GM19023 (cell line): ENCODE measurements around the gene MESP2.

Source experiments
- ATAC-seq: cut with Tn5 transposase; IDR thresholded peaks from one replicate; pipeline ENCODE4 v1.9.1; 2021; ENCODE audit warnings: mild to moderate bottlenecking, moderate library complexity; ENCODE audit not compliant: unreplicated experiment

Gene MESP2, protein sequence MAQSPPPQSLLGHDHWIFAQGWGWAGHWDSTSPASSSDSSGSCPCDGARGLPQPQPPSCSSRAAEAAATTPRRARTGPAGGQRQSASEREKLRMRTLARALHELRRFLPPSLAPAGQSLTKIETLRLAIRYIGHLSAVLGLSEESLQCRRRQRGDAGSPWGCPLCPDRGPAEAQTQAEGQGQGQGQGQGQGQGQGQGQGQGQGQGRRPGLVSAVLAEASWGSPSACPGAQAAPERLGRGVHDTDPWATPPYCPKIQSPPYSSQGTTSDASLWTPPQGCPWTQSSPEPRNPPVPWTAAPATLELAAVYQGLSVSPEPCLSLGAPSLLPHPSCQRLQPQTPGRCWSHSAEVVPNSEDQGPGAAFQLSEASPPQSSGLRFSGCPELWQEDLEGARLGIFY

GRCh38 chr15:89776274-89777072 lies at the start of gene MESP2:
Gene MESP2, plus strand, starts transcription at chr15:89776332. Its CDS starts 26 bp downstream, at chr15:89776358.
- peak; percentile 65 for ATAC-seq

DNA sequence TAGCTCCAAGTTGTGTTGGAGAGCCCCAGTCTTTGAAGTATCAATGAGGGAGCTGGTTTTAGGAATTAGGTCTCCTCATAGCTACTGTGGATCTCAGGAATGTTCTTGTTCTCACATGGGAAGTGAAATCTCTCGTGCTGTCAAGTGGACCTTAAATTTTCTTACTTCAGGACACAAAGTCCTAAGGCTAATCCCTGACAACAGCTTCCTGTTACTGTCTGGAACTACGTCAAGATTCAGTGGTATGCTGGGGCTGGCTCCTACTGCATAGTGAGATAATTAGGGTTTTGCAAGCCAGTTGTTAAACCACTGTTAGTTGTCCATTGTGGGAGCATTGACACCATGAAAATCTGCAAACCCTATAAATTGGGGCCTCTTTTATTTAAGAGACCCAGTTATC lies 47.9 kb upstream of the MESP2 start:
- ATAC-seq: no peak

DNA sequence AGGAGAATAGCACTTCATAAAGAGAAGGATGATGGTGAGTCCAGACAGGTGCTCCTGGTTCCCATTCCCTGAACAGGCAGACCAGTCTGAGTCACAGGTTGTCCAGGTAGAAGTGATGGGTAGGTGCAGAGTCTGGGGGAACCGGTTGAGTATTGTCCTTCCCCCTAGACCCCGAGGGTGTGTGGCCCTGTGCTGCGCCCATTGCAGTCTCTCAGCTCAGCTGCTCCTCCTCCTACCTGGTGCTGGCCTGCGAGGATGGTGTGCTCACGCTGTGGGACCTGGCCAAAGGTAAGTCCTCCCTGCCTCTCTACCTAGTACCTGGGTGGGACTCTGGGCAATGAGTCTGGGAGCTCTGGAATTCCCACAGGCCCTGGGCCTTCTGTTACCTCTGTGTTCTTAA lies 44.9 kb upstream of the MESP2 start:
- ATAC-seq: no peak

- no peak for ATAC-seq
Measured at GRCh38 chr15:89732451-89733172, 43.5 kb upstream of the MESP2 start.

- ATAC-seq: no peak
Measured at GRCh38 chr15:89735773-89736172, 40.4 kb upstream of the MESP2 start.

DNA sequence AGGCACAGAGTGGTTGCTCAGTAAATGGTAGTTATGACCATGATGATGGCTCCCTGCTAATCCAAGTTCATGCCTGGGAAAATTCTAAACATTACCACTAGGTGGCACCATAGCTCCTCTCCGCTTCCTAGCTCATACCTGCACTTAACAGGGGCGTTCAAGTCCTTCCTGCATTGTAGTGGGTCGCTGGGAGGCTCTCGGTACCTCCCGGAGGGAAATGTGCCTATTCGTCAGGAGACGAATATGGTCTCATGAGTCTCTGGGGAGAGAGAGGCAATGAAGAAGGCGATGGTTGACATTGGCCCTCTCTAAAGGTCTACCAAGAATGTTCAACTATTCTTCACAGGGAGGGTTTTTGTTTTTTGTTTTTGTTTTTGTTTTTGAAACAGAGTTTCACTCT lies 36.0 kb upstream of the MESP2 start:
- peak; percentile 79 for ATAC-seq

DNA sequence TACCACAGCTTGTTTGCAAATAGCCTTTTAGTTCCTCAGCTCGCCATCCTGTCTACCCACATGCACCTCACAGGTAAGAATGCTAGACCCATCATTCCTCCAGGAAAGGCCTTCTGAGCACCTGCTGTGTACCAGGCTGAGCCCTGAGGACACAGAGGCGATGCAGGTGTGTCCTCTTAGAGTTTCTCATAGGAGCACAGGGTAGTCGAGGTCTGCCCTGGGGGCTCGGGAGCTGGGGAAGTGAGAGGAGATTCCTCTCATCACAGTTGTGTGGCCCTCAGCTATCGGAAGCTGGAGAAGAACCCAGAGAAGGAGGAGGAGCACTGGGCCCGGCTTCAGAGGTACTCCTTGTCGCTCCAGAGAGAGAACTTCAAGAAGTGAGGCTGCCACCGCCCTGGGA lies 33.1 kb upstream of the MESP2 start:
- no peak for ATAC-seq

- no peak for ATAC-seq
Measured at GRCh38 chr15:89743594-89743993, 32.5 kb upstream of the MESP2 start.

DNA sequence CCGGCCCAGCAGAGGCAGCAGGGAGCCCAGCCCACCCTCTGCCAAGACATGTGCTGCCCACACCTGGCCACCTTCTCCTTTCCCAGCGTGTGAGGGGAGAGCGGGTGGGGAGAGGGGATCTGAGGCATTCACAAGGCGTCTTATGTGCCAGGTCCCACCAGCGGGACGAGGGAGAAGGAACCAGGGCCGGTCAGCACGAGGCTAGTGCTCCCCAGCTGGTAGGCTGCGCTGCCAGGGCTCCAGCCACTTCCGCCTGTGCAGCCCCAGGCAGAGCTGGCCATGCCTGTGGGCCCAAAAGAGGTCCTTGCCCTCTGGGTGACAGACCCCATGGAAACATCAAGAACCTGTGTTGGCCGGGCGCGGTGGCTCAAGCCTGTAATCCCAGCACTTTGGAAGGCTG lies 31.0 kb upstream of the MESP2 start:
- ATAC-seq: no peak

DNA sequence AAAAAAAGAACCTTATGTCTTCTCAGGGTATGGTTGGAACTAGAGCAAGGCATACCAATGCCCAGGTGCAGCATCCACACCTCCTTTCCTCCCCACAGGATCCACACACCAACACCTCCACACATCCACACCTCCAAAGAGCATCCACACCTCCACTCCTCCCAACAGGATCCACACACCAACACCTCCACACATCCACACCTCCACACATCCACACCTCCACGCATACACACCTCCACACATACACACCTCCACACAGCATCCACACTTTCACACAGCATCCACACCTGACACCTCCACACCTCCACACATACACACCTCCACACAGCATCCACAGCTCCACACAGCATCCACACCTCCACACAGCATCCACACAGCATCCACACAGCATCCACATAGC lies 30.4 kb upstream of the MESP2 start:
- ATAC-seq: no peak

DNA sequence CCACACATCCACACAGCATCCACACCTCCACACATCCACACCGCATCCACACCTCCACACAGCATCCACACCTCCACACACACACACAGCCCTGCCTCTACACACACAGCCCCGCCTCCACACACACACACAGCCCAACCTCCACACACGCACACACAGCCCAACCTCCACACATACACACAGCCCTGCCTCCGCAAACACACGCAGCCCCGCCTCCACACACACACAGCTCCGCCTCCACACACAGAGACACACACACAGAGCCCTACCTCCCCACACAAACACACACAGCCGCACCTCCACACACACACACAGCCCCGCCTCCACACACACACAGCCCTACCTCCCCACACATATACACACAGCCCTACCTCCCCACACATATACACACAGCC lies 29.7 kb upstream of the MESP2 start:
- ATAC-seq: no peak

GRCh38 chr15:89747708-89748682 lies 28.1 kb upstream of the MESP2 start:
- ATAC-seq: no peak

GRCh38 chr15:89749054-89749453 lies 27.1 kb upstream of the MESP2 start:
- ATAC-seq: no peak

DNA sequence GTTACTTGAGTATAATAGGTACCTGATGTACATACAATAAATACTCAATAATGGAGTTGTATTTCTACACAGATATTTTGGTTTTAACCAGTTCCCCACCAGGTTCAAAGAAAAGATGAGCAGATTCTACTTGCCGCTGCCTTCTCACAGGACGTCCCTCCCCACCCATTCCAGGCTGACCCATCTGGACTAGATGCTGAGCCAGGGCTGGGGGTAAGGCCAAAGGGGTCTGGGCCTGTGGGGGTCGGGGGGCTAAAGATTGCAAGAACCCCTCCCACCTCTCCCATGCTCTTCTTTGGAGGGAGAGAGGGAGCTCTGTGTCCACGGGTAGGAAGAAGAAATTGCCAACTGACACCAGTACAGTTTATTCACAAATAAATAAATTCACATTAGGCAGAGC lies 26.6 kb upstream of the MESP2 start:
- no peak for ATAC-seq

- peak; percentile 2 for ATAC-seq
Measured at GRCh38 chr15:89749951-89750559, 26.1 kb upstream of the MESP2 start.

- peak; percentile 93 for ATAC-seq
Measured at GRCh38 chr15:89750560-89751542, 25.3 kb upstream of the MESP2 start, which contains the start of gene MESP1. Gene MESP1, minus strand, starts transcription at chr15:89751249. Its CDS starts 18 bp downstream, at chr15:89751231.

- no peak for ATAC-seq
Measured at GRCh38 chr15:89751748-89752147, 24.4 kb upstream of the MESP2 start.

DNA sequence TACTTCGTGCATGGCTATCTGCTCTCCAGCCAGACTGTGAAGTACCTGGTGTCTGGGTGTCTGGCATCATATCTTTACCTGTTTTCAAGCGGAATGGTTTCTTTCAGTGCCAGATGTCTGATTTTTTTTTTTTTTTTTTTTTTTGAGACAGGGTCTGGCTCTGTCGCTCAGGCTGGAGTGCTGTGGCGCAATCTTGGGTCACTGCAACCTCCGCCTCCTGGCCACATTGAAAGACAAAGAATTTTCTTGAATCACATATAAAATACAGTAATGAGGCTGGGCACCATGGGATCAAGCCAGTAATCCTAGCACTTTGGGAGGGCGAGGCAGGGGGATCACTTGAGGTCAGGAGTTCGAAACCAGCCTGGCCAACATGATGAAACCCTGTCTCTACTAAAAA lies 22.3 kb upstream of the MESP2 start:
- no peak for ATAC-seq
